Stimulated activated CD8-positive, alpha-beta memory T cell treated with anti-CD3 and anti-CD28 coated beads, Interleukin-2, amount 100 ng/mL, for 1 hour (primary cell): ENCODE results near the gene KCNE3.
A peak's percentile ranks its signal among the peaks of the same experiment; 100 is the strongest.

Experiments
- DNase-seq, 2 donors: peaks; one replicate each; pipeline ENCODE4 v3.0.0-alpha.2; 2020; ENCODE audit warnings: low read depth in 2 of 2

KCNE3 gene

DNA sequence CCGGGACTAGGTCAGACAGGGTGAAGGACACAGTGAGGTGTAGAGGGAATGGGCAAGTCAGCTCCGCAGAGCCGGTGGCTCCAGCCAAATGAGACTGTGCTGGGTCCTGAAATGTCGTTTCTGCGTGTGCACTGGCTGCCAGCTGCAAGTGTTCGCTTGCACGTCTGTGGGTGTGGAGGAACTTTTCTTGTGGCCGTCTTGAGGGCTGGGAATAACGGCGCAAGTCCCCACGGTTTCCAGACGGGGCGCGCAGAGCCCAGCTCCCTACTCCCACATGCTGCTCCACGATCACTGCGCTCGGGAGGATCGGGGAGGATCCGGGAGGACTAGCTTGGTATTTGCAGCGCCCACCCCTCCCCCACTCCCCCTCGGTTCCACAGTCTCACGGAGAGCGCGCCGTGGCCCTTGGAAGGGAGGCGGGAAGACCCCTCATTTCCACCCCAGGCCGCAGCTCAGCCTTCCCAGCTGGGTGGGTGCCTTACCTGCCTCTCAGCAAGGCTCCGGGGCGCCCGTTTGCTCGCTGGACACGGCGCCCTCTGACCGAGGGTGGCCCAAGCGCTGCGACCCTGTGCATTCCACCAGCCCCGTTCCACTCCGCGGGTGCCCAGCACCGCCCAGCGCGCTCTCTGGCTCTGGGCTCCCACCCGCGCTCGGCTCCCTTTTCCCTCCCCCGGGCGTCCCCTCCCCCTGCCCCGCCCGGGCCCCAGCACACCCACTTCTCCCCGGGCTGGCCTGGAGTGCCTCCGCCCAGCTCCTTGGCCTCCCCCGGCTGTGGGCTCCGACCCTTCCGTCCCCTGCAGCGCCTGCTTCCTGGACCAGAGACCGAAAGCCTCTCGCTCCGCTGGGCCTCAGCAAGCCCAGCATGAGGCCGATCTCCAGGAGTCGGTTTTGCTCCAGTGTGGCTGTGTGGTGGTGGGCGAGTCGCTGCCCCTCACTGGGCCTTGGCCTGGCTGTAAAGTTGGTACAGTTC is at the start of gene KCNE3:
Gene KCNE3, minus strand, starts transcription at position 634 of the 970 bp plus-strand sequence. CDS start 9,986 bp downstream, outside the sequence.
- no peak for DNase-seq

- DNase-seq: no peak
These were observed 40.2 kb upstream of the KCNE3 start for GRCh38 chr11:74507582-74507981.

- no peak for DNase-seq
These were observed 39.5 kb upstream of the KCNE3 start for GRCh38 chr11:74506823-74507222.

DNA sequence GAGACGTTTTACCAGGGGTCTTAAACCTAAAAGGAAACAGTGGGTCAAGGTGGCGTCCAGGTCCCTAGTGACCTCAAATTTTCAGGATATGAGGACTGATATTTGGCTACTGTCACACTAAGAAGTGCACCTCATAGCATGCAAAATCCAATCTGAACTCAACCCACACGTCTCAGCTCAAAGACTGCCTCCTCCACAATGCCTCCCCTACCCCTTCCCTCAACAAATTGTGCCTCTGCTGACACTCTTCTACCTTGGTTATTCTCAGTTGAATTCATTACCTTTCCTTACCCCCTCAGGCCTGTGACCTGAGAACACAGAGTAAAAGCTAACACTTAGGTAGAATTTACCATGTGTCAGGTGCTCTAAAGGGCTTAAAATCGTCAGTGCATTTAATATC is 38.6 kb upstream of the KCNE3 start:
- no peak for DNase-seq

GRCh38 chr11:74504100-74504691 is 36.8 kb upstream of the KCNE3 start:
- DNase-seq: no peak

GRCh38 chr11:74494916-74495315 is 27.6 kb upstream of the KCNE3 start:
- DNase-seq: no peak

GRCh38 chr11:74493791-74494630 is 26.7 kb upstream of the KCNE3 start:
- no peak for DNase-seq

- DNase-seq: peak; percentile 92 to 96
These were observed 25.8 kb upstream of the KCNE3 start, which contains the start of gene LIPT2 for GRCh38 chr11:74492974-74493790. LIPT2 (minus strand) TSS chr11:74493724; CDS start chr11:74493703, 21 bp downstream.

- DNase-seq: no peak
These were observed 24.7 kb upstream of the KCNE3 start for GRCh38 chr11:74492084-74492483.

DNA sequence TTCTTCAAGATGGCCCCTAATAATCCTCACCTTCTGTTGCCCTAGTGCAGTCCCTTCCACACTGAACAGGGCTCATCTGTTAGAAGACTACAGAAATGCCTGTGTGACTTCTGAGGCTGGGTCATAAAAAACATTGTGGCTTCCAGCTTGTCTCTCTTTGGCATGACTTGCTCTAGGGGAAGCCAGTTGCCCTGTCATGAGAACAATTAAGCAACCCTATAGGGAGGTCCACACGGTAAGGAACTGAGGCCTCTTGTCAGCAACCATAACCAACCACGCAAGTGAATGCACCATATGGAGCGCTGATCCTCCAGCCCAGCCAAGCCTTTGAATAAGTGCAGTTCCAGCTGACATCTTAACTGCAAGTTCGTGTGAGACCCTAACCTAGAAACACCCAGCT is 23.6 kb upstream of the KCNE3 start:
- no peak for DNase-seq

- DNase-seq: no peak
These were observed 20.5 kb upstream of the KCNE3 start for GRCh38 chr11:74487875-74488274.

GRCh38 chr11:74485868-74486267 is 18.5 kb upstream of the KCNE3 start:
- no peak for DNase-seq

DNA sequence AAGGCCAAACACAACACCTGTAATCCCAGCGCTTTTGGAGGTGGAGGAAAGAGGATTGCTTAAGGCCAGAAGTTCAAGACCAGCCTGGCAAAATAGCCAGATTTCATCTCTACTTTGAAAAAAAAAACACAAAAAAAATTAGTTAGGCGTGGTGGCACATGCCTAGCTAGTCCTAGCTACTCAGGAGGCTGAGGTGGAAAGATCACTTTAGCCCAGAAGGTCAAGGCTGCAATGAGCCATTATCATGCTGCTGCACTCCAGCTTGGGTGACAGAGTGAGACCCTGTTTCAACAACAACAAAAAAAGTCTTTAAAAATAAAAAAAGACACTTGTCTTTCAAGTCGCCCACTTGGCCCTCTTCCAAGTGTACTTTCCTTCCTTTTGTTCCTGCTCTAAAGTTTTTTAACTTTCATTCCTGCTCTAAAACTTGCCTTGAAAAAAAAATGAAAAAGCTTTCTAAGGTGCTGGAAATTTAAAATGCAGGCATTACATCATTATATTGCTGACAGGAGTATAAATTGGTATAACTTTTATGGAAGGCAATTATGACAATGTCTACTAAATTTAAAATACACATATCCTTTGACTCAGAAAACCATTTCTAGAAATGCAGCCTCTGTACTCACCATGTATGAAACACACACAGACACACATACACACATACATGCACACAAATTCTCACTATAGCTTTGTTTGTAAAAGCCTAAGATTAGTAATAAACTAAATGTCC is 13.5 kb upstream of the KCNE3 start:
- no peak for DNase-seq

GRCh38 chr11:74479732-74480123 is 12.4 kb upstream of the KCNE3 start:
- DNase-seq: no peak

- DNase-seq: no peak
These were observed 11.8 kb upstream of the KCNE3 start for GRCh38 chr11:74478877-74479731.

DNA sequence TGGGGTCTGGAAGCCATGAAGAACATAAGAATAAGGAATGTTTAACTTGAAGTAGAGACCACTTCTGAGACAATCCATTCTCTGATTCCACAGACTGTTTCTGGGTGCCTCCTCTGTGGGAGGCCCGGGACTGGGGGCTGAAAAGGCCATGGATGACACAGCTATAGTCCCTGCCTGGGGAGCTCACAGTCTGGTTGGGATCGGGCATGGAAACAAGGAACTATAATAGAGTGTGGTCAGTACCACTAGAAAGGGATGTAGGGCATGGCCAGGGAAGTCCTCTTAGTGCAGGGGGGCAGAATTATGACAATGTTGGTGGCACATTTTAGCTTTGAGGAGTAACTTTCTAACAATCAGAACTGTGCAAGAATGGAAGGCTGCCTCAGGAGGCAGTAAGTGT is 9.2 kb upstream of the KCNE3 start:
- no peak for DNase-seq

DNA sequence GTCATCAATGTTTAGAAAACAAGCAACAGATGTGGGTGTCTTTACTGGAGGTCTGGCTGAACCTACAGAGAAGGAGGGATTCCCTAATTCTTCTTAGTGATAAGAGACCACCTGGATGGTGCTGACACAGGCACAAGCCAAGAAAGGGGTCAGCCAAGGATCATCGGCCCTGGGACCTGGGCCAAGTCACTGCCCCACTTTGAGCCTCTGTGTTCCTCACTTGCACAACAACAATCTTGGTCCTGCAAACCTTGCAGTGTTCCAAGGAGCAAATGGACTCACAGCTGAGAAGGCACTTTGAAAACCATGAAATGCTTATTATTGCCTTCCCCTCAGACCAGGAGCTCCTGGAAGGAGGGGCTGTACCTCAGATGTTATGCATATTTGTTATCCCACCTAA is 7.0 kb upstream of the KCNE3 start:
- DNase-seq: no peak

DNA sequence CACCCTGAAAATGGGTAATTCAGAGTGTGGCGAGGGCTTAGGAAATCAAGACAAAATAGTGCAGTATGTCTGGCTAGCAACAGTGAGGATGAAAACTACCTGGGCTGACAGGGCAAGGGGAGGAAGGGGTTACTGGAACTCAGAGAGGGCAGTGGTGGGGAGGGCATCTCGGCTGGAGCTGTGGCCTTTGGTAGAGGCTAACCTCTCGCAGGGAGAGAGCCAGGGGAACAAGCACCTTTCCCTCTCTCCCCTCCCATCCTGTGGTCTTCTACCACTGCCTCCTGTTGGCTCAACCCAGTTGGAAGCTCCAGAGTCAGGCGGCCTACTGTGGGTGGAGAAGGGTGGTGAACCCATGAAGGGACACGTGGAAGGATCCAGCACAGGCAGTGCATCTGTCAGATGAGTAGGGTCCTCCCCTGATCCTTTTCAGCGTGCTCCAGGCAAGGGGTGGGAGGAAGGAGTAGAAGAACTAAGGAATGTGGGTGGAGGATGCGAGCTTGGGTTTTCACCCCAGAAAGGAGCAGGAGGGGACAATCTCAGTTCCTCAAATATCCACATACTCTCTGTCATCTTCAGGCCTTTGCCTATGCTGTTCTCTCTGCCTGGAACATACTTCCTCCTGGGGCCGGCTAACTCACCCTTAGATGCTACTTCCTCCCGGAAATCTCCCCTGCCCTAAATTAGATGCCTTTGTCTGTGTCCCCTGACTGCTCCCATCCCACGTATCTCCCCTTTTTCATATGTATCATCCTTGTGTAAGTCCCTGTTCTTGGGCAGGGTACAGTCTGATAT is 6.2 kb upstream of the KCNE3 start:
- DNase-seq: no peak
